ENCODE measurements around the gene MAP4K3. TPM values are rescaled to one million over a fixed set of nuclear protein-coding genes. Genes with fewer than 3 reads are reported as not detected.

The MAP4K3 gene
- total and polyA plus RNA-seq, 2 of the 8 experiments (the other 6 are each of a cell fraction or from before 2014, with no cell fraction given) = 11.4 to 63.0 TPM

DNA sequence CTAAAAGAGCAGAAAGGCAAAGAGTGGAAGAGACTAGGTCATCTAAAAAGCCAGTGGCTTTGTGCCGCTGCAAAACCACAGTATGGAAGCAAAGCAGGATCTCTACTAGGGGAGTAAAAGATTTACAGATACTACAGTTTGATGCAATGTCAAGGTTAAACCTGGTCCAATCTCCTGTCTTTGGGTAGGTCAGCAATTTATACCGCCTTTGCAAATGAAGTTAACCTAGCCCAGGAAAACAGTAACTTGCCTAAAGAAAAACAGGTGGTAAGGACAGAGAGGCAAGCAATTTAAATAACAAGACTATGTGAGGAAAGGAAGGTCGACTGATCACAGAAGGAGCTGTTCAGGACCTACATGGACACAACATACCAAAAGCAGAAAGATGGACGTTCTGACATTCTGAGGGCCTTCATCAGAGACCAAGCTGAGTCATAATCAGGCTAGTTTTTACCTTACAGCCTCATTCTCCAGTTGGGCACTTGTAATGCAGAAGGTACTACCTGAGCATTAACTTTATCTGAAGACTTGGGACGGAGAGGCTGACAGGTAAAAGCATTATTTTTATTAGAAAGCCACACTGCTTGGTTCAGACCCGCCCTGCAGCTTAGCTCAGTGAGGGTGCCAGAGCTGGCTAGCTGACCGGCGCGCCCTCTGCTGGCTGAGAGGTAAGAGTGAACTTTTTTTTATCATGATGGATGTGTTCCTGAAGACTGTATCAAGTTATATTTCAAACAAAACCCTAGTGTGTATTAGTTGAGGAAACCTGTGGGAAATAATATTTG, 209.3 kb downstream of the MAP4K3 start:
- H2BK120ac ChIP-seq (replicated peaks; ENCODE audit: low read depth, low read length) = peak overlapping the region; percentile 67
- H2AK5ac ChIP-seq (ENCODE audit: low read depth, low read length) = no peak overlapping the region
- no peaks in the 10 kb centered on the region for H3K9me3 ChIP-seq (ENCODE audit: insufficient read depth in 2 of 2, low read depth in 1 of 2, low read length in 1 of 2)
- no peak overlapping the region for H4K8ac ChIP-seq (ENCODE audit: extremely low read depth, insufficient read depth, low read length)
- peak overlapping the region; percentile 38 to 70 for H3K4me2 ChIP-seq (ENCODE audit: insufficient read depth in 1 of 2, low read depth in 2 of 2, low read length in 2 of 2)
- H3K18ac ChIP-seq (ENCODE audit: extremely low read depth, low read length) = no peak overlapping the region; the same call in 1 of the 2 replicates
- H3K14ac ChIP-seq (ENCODE audit: insufficient read length) = no peak overlapping the region
- peak overlapping the region; percentile 95 for H2AFZ ChIP-seq (ENCODE audit: low read length)
- DNase-seq (ENCODE audit: low read depth in 1 of 2, low spot score in 2 of 2) = peak in 1 of 2 experiments; percentile 80
- H3K79me1 ChIP-seq (ENCODE audit: low read depth, low read length) = no peaks in the 10 kb centered on the region
- peak overlapping the region; percentile 14 for H4K91ac ChIP-seq (replicated peaks; ENCODE audit: insufficient read length, low read length)
- ChIA-PET CTCF (ENCODE audit: partially characterized antibody) (interaction anchor here (0.6 to 9.1 kb wide), 31 partner anchors 11 to 1284 kb away, joined by 3 to 196 read pairs (median 6); partner anchors contain the start of gene SOS1), POLR2A (ENCODE audit: partially characterized antibody) (interaction anchor here (0.6 to 1.9 kb wide), 6 partner anchors 18 to 185 kb away, joined by 3 to 9 read pairs (median 3); partner anchors contain the start of gene SOS1)
- H2BK12ac ChIP-seq (ENCODE audit: low read depth, low read length) = 0 out of 2 replicates have a peak overlapping the region, but pooled peaks have one; percentile 35
- H3K4me1 ChIP-seq (replicated peaks in 1 of 4; ENCODE audit: control insufficient read depth in 3 of 4, insufficient read depth in 4 of 4, low read length in 3 of 4) = peaks cover 0 to 5% (median 3%) of the 10 kb centered on the region in 4 experiments; a peak in 4 of 7 replicates
- WGBS, 2 experiments (ENCODE audit: extremely low coverage in 1 of 2, insufficient coverage in 1 of 2, insufficient read length in 1 of 2, insufficient replicate concordance in 2 of 2, low coverage in 1 of 2, low lambda C conversion rate in 2 of 2, missing lambda C conversion rate in 1 of 2) = 22% methylated on average over 9 of the region's 9 CpGs; no CpG with 5 or more reads in 1 of the 2 experiments
- no peaks in the 10 kb centered on the region for H3K23me2 ChIP-seq (ENCODE audit: low read depth, low read length)
- H3K23ac ChIP-seq (ENCODE audit: insufficient read length) = no peak overlapping the region
- H2BK15ac ChIP-seq (ENCODE audit: low read length) = peak overlapping the region; percentile 33; the same call in 1 of the 2 replicates
- H3K79me2 ChIP-seq (ENCODE audit: control insufficient read depth in 1 of 2, insufficient read depth in 2 of 2, low read length in 2 of 2) = no peaks in the 10 kb centered on the region
- peak overlapping the region; percentile 28; the same call in 1 of the 2 replicates for H2BK20ac ChIP-seq (ENCODE audit: low read length)
- H3K27me3 ChIP-seq (replicated peaks in 1 of 4; ENCODE audit: control insufficient read depth in 3 of 4, extremely low read depth in 1 of 4, insufficient read depth in 3 of 4, low read length in 3 of 4) = no peaks in the 10 kb centered on the region
- peak overlapping the region in 2 of 4 experiments; percentile 36 to 58; a peak in 3 of 8 replicates for H3K4me3 ChIP-seq (ENCODE audit: extremely low read depth in 1 of 4, insufficient read depth in 2 of 4, low read depth in 3 of 4, low read length in 4 of 4)
- H2BK5ac ChIP-seq (ENCODE audit: low read depth, low read length) = peak overlapping the region; percentile 29; the same call in 1 of the 2 replicates
- H4K20me1 ChIP-seq (replicated peaks in 1 of 2; ENCODE audit: control insufficient read depth in 1 of 2, insufficient read depth in 2 of 2, low read length in 2 of 2) = no peaks in the 10 kb centered on the region
- H3K36me3 ChIP-seq (ENCODE audit: control insufficient read depth in 2 of 4, insufficient read depth in 4 of 4, low read length in 3 of 4) = no peaks in the 10 kb centered on the region
- H3K27ac ChIP-seq (ENCODE audit: low read depth, low read length) = no peak overlapping the region
- no peak for FAIRE-seq
- H3K9ac ChIP-seq (replicated peaks in 1 of 4; ENCODE audit: extremely low read depth in 1 of 4, low read depth in 3 of 4, low read length in 3 of 4) = no peak overlapping the region
- H3K56ac ChIP-seq (replicated peaks; ENCODE audit: insufficient read length, low read depth, low read length) = no peak overlapping the region
- peak overlapping the region; percentile 73 for H4K5ac ChIP-seq (ENCODE audit: insufficient read length, low read depth, low read length)
- H3K4ac ChIP-seq (replicated peaks; ENCODE audit: insufficient read length, low read depth, low read length) = no peak overlapping the region
- TF ChIP-seq ASH2L (IDR thresholded peaks at IDR 0.05; ENCODE audit: low read length) (peak; percentile 32), YY1 (IDR thresholded peaks at IDR 0.05; ENCODE audit: low read depth, low read length) (0 out of 2 replicates have a peak, but pooled peaks have one; percentile 1), TAF7 (optimal IDR thresholded peaks at IDR 0.05; ENCODE audit: borderline replicate concordance, low read depth, low read length) (no peak), RAD21 (IDR thresholded peaks at IDR 0.05 in 1 of 2, conservative IDR thresholded peaks at IDR 0.05 in 1 of 2; ENCODE audit: low read depth in 2 of 2, low read length in 2 of 2) (peak; percentile 84 to 89), SP4 (IDR thresholded peaks at IDR 0.05; ENCODE audit: low read length) (no peak), SIN3A (conservative IDR thresholded peaks at IDR 0.05 in 1 of 2, IDR thresholded peaks at IDR 0.05 in 1 of 2; ENCODE audit: low read depth in 1 of 2, low read length in 2 of 2) (peak in 1 of 2 experiments; percentile 62; a peak in 1 of 4 replicates)
- TF ChIP-seq, protein P1, sequence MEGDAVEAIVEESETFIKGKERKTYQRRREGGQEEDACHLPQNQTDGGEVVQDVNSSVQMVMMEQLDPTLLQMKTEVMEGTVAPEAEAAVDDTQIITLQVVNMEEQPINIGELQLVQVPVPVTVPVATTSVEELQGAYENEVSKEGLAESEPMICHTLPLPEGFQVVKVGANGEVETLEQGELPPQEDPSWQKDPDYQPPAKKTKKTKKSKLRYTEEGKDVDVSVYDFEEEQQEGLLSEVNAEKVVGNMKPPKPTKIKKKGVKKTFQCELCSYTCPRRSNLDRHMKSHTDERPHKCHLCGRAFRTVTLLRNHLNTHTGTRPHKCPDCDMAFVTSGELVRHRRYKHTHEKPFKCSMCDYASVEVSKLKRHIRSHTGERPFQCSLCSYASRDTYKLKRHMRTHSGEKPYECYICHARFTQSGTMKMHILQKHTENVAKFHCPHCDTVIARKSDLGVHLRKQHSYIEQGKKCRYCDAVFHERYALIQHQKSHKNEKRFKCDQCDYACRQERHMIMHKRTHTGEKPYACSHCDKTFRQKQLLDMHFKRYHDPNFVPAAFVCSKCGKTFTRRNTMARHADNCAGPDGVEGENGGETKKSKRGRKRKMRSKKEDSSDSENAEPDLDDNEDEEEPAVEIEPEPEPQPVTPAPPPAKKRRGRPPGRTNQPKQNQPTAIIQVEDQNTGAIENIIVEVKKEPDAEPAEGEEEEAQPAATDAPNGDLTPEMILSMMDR (IDR thresholded peaks at IDR 0.05; ENCODE audit: control extremely low read depth in 1 of 3, insufficient read depth in 1 of 3, low read depth in 1 of 3, low read length in 3 of 3) = peak; percentile 79 to 82 (median 80)
